Esophagus squamous epithelium (tissue), 4 donors: Measurements from ENCODE around the gene CFL1.

Source experiments
- POLR2A ChIP-seq, 4 donors: fragments of 450-650 bp; IDR thresholded peaks; one replicate each; pipeline ENCODE4 v1.6.1; 2017; ENCODE audit warnings: antibody characterized with exemption in 4 of 4, mild to moderate bottlenecking in 4 of 4, moderate library complexity in 3 of 4
- TF ChIP-seq, protein P1 (sequence below), 6 experiments: fragments of 450-650 bp in 4 of 6; fragments of 200-600 bp in 2 of 6; sonication (generic) in 2 of 6; IDR thresholded peaks; one replicate each; pipeline ENCODE4 v1.5.1; 2016 to 2019; ENCODE audit warnings: antibody characterized with exemption in 6 of 6, mild to moderate bottlenecking in 4 of 6, moderate library complexity in 4 of 6

DNA sequence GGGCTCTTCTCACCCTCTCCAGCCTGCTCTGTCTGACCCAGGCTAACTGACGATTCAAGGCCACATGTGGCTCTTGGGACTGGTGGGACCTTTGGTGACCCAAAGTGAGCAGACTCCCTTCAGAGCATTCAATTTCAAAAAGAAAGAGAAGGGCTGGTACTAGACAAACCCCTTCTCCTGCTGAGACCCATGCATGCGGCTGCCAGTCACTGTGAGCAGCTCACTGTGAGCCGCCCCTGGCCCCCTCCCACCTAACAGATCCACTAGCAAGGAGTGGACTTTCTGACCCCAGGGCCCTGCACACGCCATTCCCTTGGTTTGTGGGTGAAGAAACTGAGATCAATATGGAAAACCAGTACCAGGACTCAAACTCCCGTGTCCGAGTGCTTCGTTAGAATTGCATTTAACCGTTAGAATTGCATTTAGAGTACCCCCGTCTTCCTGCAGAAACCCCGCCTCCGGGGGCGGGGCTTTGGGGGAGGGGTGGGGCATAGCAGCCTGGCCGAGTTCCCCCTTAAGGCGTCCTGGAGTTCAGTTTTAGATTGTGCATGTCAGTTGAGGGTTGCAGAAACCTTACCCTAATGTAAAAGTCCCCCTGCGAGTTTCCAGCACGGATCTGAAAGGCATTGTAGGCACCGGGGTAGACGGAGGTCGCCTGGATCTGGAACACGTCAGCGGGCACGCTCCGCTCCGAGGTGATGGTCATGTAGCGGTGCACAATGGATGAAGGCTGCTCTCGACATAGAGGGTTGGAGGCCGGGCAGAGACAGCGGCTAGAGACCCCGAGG is 9.5 kb upstream of the CFL1 start:
- TF ChIP-seq, protein P1, sequence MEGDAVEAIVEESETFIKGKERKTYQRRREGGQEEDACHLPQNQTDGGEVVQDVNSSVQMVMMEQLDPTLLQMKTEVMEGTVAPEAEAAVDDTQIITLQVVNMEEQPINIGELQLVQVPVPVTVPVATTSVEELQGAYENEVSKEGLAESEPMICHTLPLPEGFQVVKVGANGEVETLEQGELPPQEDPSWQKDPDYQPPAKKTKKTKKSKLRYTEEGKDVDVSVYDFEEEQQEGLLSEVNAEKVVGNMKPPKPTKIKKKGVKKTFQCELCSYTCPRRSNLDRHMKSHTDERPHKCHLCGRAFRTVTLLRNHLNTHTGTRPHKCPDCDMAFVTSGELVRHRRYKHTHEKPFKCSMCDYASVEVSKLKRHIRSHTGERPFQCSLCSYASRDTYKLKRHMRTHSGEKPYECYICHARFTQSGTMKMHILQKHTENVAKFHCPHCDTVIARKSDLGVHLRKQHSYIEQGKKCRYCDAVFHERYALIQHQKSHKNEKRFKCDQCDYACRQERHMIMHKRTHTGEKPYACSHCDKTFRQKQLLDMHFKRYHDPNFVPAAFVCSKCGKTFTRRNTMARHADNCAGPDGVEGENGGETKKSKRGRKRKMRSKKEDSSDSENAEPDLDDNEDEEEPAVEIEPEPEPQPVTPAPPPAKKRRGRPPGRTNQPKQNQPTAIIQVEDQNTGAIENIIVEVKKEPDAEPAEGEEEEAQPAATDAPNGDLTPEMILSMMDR (IDR thresholded peaks at IDR 0.05): no peak
- TF ChIP-seq POLR2A (IDR thresholded peaks at IDR 0.05): no peak
